OCI-LY3 (cell line): ENCODE data around the gene PLOD1.

Source experiments
- H2AFZ ChIP-seq: fragments of 200-600, 300-600 bp; shearing (Covaris generic); 2 replicates; pipeline ENCODE4 v1.6.0; 2014; ENCODE audit warnings: antibody characterized with exemption, low read depth, low read length
- H3K27ac ChIP-seq: fragments of 200-600, 300-600 bp; sonication (generic); 2 replicates; pipeline ENCODE4 v1.5.1; 2014; ENCODE audit warnings: mild to moderate bottlenecking, low read length, moderate library complexity, mixed read lengths
- H3K27me3 ChIP-seq: fragments of 200-600, 300-600 bp; sonication (generic); 2 replicates; pipeline ENCODE4 v1.6.1; 2014; ENCODE audit warnings: low read depth, low read length, mixed read lengths
- H3K36me3 ChIP-seq: fragments of 200-600, 300-600 bp; sonication (generic); replicated peaks from 2 replicates; pipeline ENCODE3; 2014; ENCODE audit warnings: low read depth, low read length, mixed read lengths
- H3K4me1 ChIP-seq: fragments of 300-600, 200-600 bp; sonication (generic); 2 replicates; pipeline ENCODE4 v1.6.1; 2014; ENCODE audit warnings: low read length, mixed read lengths
- H3K4me2 ChIP-seq: fragments of 200-600, 300-600 bp; sonication (generic); 2 replicates; pipeline ENCODE4 v1.6.1; 2014; ENCODE audit warnings: low read length, mixed read lengths
- H3K4me3 ChIP-seq: fragments of 300-600, 200-600 bp; sonication (generic); 2 replicates; pipeline ENCODE4 v1.5.1; 2014; ENCODE audit warnings: antibody characterized with exemption, mild to moderate bottlenecking, low read length, moderate library complexity
- H3K79me2 ChIP-seq: fragments of 300-600, 200-600 bp; shearing (Covaris generic); 2 replicates; pipeline ENCODE4 v1.6.1; 2014; ENCODE audit warnings: mild to moderate bottlenecking, low read length, mixed read lengths
- H3K9ac ChIP-seq: fragments of 300-600, 200-600 bp; shearing (Covaris generic); 2 replicates; pipeline ENCODE4 v1.6.0; 2014; ENCODE audit warnings: mild to moderate bottlenecking, low read length, moderate library complexity
- H3K9me3 ChIP-seq: fragments of 200-600, 300-600 bp; shearing (Covaris generic); 2 replicates; pipeline ENCODE4 v1.6.1; 2014; ENCODE audit warnings: low read length, mixed read lengths; ENCODE audit not compliant: insufficient read depth
- H4K20me1 ChIP-seq: fragments of 200-600, 300-600 bp; sonication (generic); 2 replicates; pipeline ENCODE4 v1.6.1; 2016; ENCODE audit warnings: low read length, mixed read lengths; ENCODE audit not compliant: insufficient read depth
- EZH2phosphoT487 ChIP-seq: fragments of 200-600 bp; shearing (Covaris generic); IDR thresholded peaks from 2 replicates; pipeline ENCODE4 v1.6.1; 2018; ENCODE audit warnings: antibody characterized with exemption, mixed run types, low read depth
- TF ChIP-seq, protein P1 (sequence below): fragments of 200-600, 300-600 bp; sonication (generic); IDR thresholded peaks from 2 replicates; pipeline ENCODE4 v1.5.1; 2014; ENCODE audit warnings: antibody characterized with exemption, low read length, low read depth

The PLOD1 gene

DNA sequence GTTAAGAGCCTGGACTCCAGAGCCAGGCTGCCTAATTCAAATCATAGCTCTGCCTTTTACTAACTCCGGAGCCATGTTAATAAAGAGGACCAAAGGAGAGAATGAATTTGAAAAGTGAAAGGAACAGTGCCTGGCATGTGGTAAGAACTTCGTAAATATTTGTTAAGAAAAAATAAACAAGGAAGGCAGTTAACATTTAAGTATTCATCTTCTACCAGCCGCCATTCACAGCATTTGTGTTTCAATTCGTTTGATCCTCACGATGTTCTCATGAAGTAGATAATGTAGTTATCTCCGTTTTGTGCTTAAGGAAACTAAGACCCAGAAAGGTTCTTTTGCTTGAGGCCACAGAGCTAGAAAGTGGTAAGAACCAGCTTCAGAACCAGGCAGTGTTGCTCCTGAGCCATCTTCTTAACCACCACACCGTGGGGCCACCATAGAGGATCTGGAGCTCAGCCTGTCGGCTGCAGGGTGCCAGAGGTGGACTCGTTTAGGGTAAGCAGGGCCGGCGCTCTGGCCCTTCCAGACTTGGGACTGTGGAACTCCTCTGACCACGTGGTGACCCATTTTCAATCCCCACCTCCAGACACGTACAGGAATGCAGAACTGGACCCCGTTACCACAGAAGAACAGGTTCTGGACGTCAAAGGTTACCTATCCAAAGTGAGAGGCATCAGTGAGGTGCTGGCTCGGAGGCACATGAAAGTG is 57.6 kb downstream of the PLOD1 start:
- no peak overlapping the region for H3K9ac ChIP-seq

DNA sequence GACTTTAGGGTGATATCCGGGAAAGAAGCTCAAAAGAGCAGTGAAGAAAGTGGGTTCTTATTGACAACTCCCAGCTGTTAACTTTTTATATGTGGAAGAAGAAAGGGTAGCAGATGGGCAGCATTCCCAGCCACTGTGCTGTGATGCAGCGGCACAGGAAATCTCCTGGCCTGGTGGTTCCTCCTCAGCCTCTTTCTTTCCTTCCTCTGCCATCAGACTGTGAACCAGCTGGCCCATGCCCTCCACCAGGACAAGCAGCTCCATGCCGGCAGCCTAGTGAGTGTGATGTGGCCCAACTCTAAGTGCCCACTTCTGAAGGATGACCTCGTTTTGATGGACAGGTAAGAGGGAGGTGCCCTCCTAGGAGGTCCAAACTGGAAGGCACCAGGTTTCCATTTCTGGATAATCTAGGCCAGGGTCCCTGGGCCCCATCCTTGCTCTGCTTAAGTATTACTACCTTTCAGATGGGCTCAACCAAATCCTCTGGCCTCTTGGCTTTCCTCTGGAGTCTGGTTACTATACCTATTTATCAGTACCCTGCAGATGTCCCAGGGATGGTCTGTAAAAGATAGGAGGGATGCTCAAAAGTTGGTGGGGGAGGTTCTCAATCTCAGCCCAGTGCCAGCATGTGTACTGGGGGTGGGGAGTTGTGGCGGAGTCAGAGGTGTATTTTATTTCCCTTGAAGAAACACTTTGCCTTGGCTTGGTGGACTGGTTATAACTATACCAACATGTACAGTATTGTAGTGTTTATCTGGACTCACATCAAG is 62.7 kb downstream of the PLOD1 start:
- H3K9ac ChIP-seq = no peak overlapping the region
- H3K79me2 ChIP-seq = no peaks in the 10 kb centered on the region
- peaks cover 6% of the 10 kb centered on the region for H3K36me3 ChIP-seq

More for the DNA sequence above, 57.6 kb downstream of the PLOD1 start:
- no peak overlapping the region for H3K4me2 ChIP-seq
- no peaks in the 10 kb centered on the region for H3K36me3 ChIP-seq
- no peaks in the 10 kb centered on the region for H3K79me2 ChIP-seq
- H2AFZ ChIP-seq = no peak overlapping the region
- H3K4me3 ChIP-seq = no peak overlapping the region
- H3K27ac ChIP-seq = no peak overlapping the region
- TF ChIP-seq EZH2phosphoT487 = no peak
- TF ChIP-seq, protein P1, sequence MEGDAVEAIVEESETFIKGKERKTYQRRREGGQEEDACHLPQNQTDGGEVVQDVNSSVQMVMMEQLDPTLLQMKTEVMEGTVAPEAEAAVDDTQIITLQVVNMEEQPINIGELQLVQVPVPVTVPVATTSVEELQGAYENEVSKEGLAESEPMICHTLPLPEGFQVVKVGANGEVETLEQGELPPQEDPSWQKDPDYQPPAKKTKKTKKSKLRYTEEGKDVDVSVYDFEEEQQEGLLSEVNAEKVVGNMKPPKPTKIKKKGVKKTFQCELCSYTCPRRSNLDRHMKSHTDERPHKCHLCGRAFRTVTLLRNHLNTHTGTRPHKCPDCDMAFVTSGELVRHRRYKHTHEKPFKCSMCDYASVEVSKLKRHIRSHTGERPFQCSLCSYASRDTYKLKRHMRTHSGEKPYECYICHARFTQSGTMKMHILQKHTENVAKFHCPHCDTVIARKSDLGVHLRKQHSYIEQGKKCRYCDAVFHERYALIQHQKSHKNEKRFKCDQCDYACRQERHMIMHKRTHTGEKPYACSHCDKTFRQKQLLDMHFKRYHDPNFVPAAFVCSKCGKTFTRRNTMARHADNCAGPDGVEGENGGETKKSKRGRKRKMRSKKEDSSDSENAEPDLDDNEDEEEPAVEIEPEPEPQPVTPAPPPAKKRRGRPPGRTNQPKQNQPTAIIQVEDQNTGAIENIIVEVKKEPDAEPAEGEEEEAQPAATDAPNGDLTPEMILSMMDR = no peak
- no peaks in the 10 kb centered on the region for H3K9me3 ChIP-seq
- no peaks in the 10 kb centered on the region for H3K4me1 ChIP-seq
- H3K27me3 ChIP-seq = no peaks in the 10 kb centered on the region
- H4K20me1 ChIP-seq = no peaks in the 10 kb centered on the region

DNA sequence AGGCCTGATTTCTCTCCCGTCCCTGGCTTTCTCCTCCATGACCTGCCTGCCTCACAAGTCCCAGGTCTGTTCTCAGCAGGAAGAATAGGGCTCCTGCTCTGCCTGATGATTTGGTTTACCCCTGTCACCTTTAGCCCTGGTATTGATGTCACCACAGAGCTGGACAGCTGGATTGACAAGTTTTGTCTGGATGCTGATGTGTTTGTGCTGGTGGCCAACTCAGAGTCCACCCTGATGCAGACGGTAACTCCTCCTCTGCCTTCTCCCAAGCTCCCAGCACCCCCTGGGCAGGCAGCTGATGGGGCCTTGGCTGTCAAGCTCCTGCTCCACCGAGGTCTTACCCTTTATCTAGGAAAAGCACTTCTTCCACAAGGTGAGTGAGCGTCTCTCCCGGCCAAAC is 64.1 kb downstream of the PLOD1 start:
- Histone ChIP-seq H4K20me1 (no peaks in the 10 kb centered on the region), H3K4me3 (no peak overlapping the region), H3K4me2 (no peak overlapping the region), H3K9me3 (no peaks in the 10 kb centered on the region), H3K9ac (no peak overlapping the region), H3K79me2 (no peaks in the 10 kb centered on the region), H3K36me3 (peaks cover 11% of the 10 kb centered on the region), H3K27ac (no peak overlapping the region), H3K4me1 (no peaks in the 10 kb centered on the region), H3K27me3 (no peaks in the 10 kb centered on the region), H2AFZ (no peak overlapping the region)
- TF ChIP-seq, protein P1 = no peak
- no peak for TF ChIP-seq EZH2phosphoT487

More for the DNA sequence above, 62.7 kb downstream of the PLOD1 start:
- no peak for TF ChIP-seq EZH2phosphoT487
- TF ChIP-seq, protein P1 = no peak
- Histone ChIP-seq H3K4me1 (no peaks in the 10 kb centered on the region), H3K27ac (no peak overlapping the region), H3K4me3 (no peak overlapping the region), H2AFZ (no peak overlapping the region), H3K9me3 (no peaks in the 10 kb centered on the region), H3K27me3 (no peaks in the 10 kb centered on the region), H4K20me1 (no peaks in the 10 kb centered on the region), H3K4me2 (no peak overlapping the region)

DNA sequence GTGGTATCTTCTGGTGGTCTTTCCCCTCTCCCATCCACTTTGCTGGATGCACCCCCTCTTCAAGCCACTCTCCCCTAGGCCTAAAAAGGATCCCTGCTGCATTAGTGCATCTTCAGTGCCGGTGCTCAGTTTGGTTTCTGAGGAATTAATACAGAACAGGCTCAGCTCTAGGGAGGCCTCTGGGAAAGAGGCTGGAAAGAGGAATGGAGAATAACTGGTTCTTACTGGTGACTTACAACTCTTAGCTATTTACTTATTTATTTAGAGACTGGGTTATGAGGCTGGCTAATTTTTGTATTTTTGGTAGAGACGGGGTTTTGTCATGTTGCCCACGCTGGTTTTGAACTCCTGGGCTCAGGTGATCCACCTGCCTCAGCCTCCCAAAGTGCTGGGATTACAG is 64.7 kb downstream of the PLOD1 start:
- peaks cover 2% of the 10 kb centered on the region for H3K4me1 ChIP-seq
- no peaks in the 10 kb centered on the region for H3K9me3 ChIP-seq
- H3K79me2 ChIP-seq = no peaks in the 10 kb centered on the region
- H3K27me3 ChIP-seq = no peaks in the 10 kb centered on the region
- H3K9ac ChIP-seq = no peak overlapping the region
- TF ChIP-seq, protein P1 = no peak
- no peak for TF ChIP-seq EZH2phosphoT487
- no peak overlapping the region for H3K4me3 ChIP-seq
- no peak overlapping the region for H3K27ac ChIP-seq
- no peaks in the 10 kb centered on the region for H4K20me1 ChIP-seq
- no peak overlapping the region for H3K4me2 ChIP-seq
- H3K36me3 ChIP-seq = peaks cover 17% of the 10 kb centered on the region
- H2AFZ ChIP-seq = no peak overlapping the region
